Non-pigmented ciliary epithelial cell (primary cell): Measurements from ENCODE around the gene CSMD2.

Experiments used
- DNase-seq: peaks from one replicate; pipeline ENCODE4 v3.0.0-alpha.2; 2010; ENCODE audit warnings: low read depth

The CSMD2 gene

DNA sequence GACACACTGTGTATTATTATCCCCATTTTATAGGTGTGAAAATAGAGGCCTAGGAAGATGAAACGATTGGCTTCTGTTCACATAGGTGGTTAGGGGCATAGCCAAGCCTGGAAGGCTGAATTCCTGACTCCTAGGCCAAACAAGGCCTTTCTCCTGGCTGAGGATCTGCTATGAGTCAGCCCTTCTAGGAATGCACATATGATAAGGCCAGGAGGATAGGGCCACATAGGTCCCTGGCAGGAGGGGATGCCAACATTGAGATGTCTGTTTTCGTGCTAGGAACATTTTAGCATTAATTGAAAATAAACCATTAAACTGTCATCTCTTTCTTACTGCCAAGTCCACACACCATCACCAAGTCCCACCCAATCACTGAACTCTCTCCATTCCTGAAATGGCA is 9.2 kb downstream of the CSMD2 start:
- no peak for DNase-seq

DNA sequence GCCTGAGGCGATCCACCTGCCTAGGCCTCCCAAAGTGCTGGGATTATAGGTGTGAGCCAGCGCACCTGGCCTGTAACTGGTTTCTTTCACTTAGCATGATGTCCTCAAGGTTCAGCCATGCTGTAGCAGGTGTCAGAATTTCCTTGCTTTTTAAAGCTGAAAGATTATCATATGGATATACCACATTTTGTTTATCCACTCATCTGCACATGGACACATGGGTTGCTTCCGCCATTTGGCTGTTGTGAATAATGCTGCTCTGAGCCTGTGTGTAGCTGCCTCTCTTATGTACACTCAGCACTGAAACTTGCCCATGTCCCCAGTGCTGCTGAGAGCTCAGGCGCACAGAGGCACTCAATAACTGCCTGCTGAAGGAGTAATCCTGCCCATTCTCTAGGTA is 11.8 kb downstream of the CSMD2 start:
- DNase-seq = no peak

GRCh38 chr1:34149501-34149900 is 15.5 kb downstream of the CSMD2 start:
- DNase-seq = no peak

- no peak for DNase-seq
Observed at GRCh38 chr1:34147301-34147700, 17.7 kb downstream of the CSMD2 start.

DNA sequence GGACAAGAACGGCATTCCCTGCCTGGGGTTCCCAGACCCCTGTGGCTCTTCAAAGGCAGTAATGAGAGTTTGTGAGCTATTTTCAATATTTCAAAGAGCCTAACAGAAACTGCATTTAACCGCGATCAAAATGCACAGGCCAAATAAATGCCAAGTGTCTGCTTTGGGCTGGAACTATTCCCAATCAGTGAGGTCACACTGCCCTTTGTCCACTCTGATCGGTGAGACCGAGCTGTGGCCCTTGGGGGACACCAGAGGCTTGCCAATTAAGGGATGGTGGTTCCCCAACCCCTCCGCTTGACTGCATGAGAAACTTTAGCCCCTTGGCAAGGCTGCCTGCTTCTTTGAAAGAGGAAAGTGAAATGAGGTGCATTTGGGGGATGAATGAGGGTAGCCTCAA is 20.3 kb downstream of the CSMD2 start:
- DNase-seq = no peak

- DNase-seq = no peak
Observed at GRCh38 chr1:34143975-34144374, 21.1 kb downstream of the CSMD2 start.

GRCh38 chr1:34140011-34140676 is 24.9 kb downstream of the CSMD2 start:
- no peak for DNase-seq

DNA sequence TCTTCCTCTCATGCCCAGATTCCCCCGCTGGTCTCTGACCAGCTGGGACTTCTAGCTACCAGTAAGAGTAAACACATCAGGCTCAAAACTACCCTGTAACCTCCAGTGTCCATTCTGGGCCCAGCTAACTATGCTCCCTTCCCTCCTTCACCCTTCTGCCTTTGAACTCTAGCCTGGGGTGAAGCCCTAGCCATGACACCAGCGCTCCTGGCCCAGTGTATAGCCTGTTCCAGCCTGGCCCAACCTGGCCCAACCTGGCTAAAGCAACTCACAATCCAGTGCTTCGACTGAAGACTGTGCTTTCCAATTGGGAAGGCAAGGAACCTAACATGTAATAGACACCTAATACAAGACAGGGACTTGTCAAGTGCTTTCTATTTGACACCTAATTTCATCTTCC is 27.6 kb downstream of the CSMD2 start:
- DNase-seq = no peak

GRCh38 chr1:34132161-34132420 is 32.9 kb downstream of the CSMD2 start:
- DNase-seq = no peak

DNA sequence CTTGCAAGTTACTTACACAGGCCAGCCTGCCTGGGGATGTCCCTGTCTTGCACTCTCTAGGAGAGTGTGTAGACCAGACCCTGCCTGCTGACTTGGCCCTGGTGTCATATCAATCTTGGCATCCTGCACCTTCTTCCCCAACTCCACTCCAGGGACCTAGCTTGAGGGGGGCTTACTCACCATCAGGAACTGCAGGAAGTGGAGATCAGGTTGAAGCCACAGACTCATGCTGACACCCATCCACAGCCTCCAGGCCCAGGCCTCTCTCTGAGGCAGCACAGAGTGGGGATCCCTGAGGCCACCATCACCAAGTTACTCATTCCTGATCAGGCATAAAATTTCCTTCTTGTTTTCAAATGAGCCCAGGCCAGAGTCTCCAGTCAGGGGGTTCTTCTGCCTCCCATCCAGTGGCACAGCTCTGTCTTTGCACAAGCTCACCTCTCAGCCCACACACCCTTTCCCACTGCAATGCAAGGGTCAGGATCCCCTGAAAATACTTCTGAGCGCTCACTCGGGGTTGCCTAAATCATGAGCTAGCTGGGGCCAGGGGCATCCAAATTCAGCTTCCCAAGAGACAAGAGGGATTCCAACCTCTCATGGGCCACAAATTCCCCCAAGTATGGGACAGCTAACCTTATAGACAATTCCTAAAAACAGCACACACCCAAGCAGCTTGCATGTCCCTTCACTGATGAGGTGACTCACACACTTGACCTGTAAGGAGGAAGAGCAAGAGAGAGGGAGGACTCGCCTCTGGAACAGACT is 33.5 kb downstream of the CSMD2 start:
- DNase-seq = no peak

GRCh38 chr1:34130306-34130705 is 34.7 kb downstream of the CSMD2 start:
- no peak for DNase-seq

GRCh38 chr1:34129630-34130029 is 35.4 kb downstream of the CSMD2 start:
- no peak for DNase-seq

DNA sequence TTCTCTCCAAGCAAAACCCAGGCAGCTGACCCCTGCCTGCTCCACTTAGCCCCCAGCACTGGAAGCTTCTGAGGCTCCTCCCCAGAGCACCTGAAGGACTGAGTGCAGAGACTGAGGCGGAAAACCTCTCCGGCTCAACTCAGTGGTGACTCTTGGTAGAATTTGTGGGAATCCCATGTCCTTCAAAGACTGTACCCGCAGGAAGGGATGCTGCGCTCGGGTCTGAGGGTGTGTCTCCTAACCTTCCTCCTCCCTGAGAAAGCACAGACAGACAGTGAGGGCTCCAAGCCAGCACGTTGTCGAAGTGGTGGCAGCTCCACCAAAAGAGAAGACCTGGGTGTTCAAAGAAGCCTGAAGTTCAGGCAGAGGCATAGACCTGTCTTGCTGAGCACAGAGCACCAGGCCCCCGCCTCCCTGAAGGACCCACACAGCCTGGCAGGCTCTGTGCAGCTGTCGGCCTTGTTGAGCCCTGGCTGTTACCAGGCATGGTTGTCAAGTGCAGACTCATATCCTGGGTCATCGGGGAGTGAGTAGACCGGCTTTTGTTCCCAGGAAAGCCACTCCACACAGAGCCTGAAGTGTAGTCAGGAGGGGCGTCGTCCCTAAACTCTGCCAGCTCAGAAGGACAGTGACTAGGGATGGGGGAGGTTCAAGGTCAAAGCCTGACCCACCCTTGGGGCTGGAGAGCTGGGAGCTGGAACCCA is 36.7 kb downstream of the CSMD2 start:
- no peak for DNase-seq

- DNase-seq = no peak
Observed at GRCh38 chr1:34127006-34128000, 37.7 kb downstream of the CSMD2 start.

GRCh38 chr1:34126486-34126885 is 38.5 kb downstream of the CSMD2 start:
- no peak for DNase-seq

GRCh38 chr1:34125721-34126380 is 39.2 kb downstream of the CSMD2 start:
- no peak for DNase-seq

DNA sequence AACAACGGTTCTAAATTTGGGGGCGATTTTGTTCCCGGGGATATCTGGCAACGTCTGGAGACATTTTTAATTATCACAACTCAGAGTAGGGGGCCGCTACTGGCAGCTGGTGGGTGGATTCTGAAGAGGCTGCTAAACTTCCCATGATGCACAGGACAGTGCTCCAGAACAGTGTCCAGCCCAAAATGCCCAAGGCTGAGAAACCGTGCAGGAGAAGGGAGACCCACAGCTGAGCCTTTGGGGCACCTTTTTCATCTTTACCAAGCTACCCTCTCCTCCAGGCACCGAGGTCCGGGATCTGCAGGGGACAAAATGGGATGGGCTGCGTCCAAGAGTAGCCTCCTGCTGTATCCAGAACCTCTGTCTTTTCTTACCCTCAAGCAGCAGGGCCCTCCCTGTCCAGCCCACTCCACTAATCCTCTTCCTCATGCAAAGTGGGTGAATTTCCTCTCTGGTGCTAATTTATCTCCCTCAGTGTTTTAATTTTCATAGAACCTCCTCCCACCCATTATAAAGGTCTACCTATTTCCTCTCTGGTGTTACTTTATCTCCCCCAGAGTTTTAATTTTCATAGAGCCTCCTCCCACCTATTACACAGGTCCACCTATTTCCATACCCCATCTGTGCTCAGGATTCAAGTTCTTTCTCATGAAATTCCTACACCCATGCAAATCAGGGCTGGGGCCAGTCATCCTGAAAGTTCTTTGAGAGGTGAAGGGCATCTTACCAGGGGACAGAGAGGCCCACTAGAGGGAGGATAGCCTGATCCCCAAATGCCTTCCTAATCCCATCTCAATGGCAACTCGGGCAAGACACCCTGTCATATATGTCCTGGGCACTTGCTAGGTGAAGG is 42.7 kb downstream of the CSMD2 start:
- no peak for DNase-seq

GRCh38 chr1:34115233-34115632 is 49.8 kb downstream of the CSMD2 start:
- no peak for DNase-seq

DNA sequence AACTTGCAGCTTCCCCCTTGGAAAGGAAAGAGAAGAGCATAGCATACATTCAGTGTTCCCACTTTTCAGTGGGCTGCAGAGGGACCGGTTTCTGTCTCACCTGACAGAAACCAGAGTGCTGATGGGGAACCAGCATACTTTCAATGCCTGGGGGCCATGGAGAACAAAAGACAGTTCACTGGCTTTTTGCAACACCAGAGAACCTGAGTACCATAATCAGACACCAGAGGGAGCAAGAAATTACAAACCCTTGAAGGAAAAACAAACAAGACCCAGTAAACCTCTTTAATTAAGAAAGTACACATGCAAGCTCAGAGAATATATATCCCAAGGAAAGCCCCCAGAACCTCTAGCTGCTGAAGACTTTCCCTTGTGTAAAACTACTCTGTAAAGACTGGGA is 51.1 kb downstream of the CSMD2 start:
- no peak for DNase-seq

GRCh38 chr1:34113362-34113761 is 51.7 kb downstream of the CSMD2 start:
- no peak for DNase-seq

GRCh38 chr1:34108711-34109110 is 56.3 kb downstream of the CSMD2 start:
- DNase-seq = no peak
